ENCODE results near the gene TMIGD3. TPM values are rescaled to one million over a fixed set of nuclear protein-coding genes. Genes with fewer than 3 reads are reported as not detected.

TMIGD3 gene
- total RNA-seq, result not detected in 2 replicates

DNA sequence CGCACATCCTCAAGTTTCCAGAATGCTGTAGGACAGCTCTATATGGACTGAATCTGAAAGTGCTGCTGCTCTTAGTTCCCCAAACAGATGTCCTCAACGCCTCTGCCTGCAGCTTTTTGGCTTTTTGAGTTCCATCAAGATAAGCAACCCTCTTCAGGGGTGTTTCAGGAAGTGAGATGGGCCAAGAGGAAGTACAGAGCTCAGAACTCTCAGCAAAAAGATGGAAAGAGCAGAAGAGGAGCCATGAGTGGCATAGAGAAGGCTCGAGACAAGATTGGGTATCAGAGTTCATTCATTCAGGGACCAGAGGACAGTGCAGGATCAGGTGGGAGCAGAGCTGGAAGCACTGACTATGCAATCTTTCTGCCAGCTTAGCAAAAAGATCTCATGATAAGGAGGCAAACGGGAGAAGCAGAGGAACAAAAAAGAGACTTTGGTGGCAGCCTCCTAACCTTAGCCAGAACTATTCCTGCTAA is at the start of gene TMIGD3, which contains the start of gene ADORA3:
Gene TMIGD3 (minus strand): TSS at position 49 of the 476 bp plus-strand sequence. CDS start 279 bp downstream, outside the sequence.
Gene ADORA3 (minus strand): TSS at position 49 of the 476 bp plus-strand sequence. CDS start 279 bp downstream, outside the sequence.

DNA sequence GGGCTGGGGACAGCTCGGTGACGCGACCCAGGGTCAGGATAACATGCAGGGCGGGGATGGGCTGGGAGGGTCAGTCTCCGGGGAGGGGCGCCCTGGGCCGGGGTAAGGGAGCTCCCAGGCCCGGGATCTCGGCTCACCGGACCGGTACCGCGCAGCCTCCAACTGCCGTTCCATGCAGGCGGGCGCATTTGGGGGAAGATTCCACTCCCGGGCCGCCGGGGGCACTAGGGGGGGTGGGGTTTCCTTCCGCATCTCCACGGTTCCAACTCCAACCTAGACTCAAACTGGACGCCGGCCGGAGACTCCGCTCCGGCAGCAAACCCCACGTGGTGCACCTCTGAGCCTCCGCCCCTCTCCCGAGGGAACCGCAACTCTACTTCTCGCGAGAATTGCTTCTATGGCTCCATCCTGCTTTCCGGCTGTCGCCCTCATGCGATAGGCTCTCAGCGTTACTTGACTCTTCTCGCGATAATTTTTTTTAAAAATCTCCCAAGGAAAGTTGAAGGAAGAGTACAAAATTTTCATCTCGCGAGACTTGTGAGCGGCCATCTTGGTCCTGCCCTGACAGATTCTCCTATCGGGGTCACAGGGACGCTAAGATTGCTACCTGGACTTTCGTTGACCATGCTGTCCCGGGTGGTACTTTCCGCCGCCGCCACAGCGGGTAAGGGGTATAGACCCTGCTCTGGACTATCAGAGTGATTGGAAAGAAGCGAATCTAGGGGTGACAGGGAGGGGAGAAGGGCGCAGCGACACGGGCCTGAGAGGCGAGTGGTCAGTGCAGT is 54.3 kb downstream of the TMIGD3 start, which contains the start of the genes ATP5PB and WDR77:
Gene ATP5PB (plus strand): TSS at position 547 of the 785 bp plus-strand sequence. CDS start 78 bp downstream, at position 625.
Gene WDR77 (minus strand): TSS at position 339 of the 785 bp plus-strand sequence. CDS start 87 bp downstream, at position 252.

Other genes starting within 250 kb of the TMIGD3 start
- gene CHIA, start 212.8 kb downstream of the TMIGD3 start, total RNA-seq, result not detected in 2 replicates
- gene OVGP1, start 75.9 kb downstream of the TMIGD3 start, total RNA-seq, result under 0.01 and 0.85 TPM in 2 replicates
- gene WDR77, start 54.4 kb downstream of the TMIGD3 start, total RNA-seq, result 35.2 and 76.5 TPM in 2 replicates
- 168 and 283 TPM in 2 replicates for gene ATP5PB, start 54.2 kb downstream of the TMIGD3 start, total RNA-seq
- 0.19 and 0.56 TPM in 2 replicates for gene C1orf162, start 29.6 kb downstream of the TMIGD3 start, total RNA-seq
- not detected in 2 replicates for gene ADORA3, start within 50 bp of the TMIGD3 start, total RNA-seq
- gene RAP1A, start 116.2 kb upstream of the TMIGD3 start, total RNA-seq, result 19.7 and 42.4 TPM in 2 replicates
- 30.2 and 30.7 TPM in 2 replicates for gene INKA2, start 235.8 kb upstream of the TMIGD3 start, total RNA-seq